HG03097 (cell line): Measurements from ENCODE around the gene TMEM45B.
"Not testable (repeated sequence)": the region's sequence is repeated elsewhere in the genome, so short reads cannot be mapped to it uniquely, and the experiment has no call there.

ENCODE experiments used
- ATAC-seq: cut with Tn5 transposase; IDR thresholded peaks from one replicate; pipeline ENCODE4 v1.9.1; 2021; ENCODE audit not compliant: unreplicated experiment, low FRiP score

The TMEM45B gene

DNA sequence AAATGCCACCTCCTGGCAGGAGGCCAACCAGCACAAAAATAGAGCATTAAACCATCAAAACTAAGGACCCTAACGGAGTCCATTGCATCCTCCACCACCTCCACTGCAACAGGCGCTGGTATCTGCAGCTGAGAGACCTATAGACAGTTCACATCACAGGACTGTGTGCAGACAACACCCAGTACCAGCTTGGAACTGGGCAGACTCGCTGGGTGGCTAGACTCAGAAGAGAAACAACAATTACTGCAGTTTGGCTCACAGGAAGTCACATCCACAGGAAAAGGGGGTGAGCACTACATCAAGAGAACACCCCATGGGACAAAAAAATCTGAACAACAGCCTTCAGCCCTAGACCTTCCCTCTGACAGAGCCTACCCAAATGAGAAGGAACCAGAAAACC, 11.6 kb upstream of the TMEM45B start:
- no peak for ATAC-seq

DNA sequence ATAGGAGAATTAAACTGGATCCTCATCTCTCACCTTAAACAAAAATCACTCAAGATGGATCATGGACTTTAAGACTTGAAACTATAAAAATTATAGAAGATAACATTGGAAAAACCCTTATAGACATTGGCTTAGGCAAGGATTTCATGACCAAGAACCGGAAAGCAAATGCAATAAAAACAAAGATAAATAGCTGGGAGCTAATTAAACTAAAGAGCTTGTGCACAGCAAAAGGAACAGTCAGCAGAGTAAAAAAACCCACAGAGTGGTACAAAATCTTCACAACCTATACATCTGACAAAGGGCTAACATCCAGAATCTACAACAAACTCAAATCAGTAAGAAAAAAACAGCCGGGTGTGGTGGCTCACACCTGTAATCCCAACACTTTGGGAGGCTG, 7.4 kb upstream of the TMEM45B start:
- not testable (repeated sequence) for ATAC-seq

DNA sequence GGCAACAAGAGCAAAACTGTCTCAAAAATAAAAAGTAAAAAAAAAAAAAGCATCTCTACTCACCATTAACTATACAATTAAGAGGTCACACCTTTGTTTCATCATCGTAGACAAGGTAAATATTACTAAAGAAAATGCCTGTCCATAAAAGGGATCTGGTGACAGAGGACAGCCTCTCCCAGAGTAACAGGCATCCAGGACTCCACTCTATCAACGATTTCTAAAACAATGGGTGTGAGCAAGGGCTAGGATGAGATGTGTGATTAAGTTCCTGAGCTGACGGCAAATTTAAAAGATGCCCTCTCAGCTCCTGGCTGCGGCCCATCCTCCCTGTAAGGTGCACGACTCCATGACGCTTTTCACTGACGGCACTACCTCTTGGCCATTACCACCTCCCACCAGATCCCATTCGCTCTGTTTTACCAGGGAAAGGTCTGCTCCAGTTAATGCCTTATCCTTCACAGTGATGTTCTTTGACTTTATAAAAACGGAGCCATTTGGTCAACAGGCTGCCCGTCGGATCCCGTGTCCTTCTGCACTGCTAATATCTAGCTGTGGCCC, 2.3 kb upstream of the TMEM45B start:
- ATAC-seq: no peak

DNA sequence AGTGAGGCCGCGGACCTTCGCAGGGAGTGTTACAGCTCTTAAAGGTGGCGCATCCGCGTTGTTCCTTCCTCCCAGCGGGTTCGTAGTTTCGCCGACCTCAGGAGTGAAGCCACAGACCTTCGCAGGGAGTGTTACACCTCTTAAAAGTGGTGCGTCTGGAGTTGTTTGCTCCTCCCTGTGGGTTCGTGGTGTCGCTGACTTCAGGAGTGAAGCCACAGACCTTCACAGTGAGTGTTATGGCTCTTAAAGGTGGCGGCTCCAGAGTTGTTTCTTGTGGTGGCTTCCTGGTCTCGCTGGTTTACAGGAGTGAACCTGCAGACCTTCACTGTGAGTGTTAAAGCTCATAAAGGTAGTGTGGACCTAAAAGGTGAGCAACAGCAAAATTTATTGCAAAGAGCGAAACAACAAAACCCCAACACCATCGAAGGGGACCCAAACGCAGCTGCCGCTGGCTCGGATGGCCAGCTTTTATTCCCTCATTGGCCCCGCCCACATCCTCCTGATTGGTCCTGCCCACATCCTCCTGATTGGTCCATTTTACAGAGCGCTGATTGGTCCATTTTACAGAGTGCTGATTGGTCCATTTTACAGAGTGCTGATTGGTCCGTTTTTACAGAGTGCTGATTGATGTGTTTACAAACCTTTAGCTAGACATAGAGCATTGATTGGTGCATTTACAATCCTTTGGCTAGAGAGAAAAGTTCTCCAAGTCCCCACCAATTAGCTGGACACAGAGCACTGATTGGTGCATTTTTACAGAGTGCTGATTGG, 1.2 kb upstream of the TMEM45B start:
- ATAC-seq: no peak

DNA sequence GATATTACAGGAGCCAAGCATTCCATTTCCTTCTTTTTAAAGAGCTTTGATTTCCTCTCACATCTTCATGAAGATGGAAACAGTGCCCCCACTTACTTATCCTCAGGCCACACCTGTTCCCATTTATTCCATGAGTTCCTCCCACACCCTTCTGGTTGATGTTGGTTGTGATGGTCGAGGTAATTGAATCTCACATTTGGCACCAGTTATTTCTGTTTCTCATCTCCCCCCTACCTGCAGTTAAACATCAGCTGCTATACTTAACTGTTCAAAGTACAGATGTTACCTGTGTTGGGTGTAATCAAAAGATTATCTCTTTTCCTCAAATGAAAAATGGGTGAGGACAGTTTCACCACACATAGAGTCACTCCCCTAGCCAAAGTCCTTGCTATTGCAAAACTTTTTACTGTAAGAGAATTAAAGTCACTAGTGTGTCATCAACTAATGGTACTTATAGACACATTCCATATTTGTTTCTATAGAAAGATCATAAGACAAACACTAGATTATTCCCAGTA, 1.9 kb downstream of the TMEM45B start:
- no peak for ATAC-seq

DNA sequence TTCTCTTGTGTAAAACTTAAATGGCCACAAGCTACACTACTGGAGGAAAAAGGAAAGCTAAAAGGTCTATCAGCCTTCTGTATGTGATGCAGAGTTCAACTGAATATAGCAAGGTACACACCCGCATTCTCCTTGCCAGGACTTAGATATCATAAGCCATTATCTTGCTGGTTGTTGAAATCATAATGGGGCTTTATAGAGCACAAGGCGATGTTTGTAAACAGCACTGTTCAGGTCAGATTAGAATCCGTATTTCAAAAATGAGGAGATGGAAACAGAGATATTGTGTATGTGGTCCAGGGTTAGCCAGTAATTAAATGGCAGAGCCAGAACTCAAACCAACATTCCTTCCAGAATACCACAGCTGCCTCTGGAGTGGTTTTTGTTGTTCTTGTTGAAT, 2.6 kb downstream of the TMEM45B start:
- ATAC-seq: not testable (repeated sequence)

DNA sequence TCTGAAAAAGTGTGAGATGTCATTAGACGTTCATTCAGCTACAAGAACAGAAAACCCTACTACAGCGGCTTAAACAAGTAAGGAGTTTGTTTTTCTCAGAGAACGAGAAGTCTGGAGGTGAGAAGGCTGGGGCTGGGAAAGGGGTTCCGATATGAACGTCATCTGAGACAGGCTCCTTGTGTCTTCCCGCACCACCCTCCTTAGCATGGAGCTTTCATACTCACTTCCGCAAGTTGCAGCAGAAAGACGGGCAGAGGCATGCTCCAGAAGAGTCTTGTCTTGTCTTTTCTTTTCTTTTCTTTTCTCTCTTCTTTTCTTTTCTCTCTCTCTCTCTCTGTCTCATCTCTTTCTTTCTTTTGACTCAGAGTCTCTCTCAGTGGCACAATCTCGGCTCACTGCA, 3.6 kb downstream of the TMEM45B start:
- ATAC-seq: no peak

DNA sequence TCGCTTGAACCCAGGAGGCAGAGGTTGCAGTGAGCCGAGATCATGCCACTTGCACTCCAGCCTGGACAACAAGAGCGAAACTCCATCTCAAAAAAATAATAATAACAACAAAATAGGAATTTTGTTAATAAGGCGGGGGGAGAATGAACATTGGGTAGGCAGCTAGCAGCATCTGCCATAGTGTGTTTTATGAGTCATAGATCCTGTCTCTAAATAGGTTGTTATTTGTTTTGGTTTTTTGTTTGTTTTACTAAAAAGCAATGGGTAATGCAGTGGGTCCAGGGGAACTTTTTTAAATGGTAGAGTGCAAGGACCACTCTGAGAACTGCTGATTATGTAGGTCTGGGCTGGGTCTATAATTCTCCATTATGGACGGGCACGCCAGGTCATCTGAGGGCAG, 4.6 kb downstream of the TMEM45B start:
- ATAC-seq: not testable (repeated sequence)

DNA sequence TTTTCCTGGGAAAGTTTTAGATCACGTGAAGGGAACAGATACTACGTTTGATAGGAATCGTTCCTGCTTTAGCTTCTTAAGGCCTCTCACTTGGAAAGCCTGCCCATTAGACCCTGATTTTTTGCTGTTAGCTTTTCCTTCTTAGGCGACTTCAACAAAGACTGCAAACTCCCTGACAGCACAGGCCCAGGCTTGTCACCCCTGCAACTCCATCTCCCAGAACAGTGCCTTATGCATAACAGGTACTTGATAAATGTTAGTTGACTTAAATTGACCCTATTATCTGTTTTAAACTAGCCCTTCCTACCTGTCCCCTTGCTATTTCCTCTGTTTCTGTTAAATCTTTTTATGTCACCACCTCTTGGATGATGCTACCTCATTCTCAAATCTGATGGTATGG, 7.6 kb downstream of the TMEM45B start:
- ATAC-seq: not testable (repeated sequence)

DNA sequence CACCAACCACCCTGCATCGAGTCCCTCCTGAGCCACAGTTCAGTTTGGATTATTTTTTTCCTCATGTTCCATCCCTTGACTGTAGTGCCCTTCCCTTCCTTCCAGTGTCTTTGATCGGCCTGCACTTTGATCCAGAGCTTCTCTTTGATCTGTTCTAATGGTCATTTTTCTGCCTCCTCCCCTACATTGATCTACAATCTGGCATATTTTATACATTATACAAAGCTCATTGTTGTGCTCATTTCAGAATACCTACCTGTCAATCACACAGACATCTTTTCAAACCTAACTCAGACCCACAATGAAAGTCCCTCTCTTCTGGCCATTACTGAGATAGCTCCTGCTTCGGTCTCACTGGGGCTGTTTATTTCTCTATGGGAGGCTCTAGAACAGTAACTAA, 8.2 kb downstream of the TMEM45B start:
- ATAC-seq: not testable (repeated sequence)

DNA sequence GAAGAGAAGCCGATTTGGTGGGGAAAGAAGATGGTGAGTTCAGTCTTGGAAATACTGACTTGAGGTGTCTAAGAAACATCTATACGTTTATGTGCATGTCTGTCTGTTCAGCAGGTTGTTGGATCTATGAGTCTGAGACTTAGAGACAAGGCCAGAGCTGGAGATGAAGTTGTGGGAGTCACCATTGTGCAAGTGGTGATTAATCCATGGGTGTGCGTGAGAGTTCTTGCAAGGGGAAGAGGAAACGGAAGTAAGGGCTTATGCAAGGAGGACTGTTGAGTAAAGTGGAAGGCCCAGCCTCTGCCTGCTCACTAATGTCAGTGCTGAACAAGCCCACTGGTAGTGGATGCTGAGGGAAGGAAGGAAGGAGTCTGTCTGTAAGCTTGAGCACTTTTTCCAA, 9.7 kb downstream of the TMEM45B start:
- no peak for ATAC-seq

DNA sequence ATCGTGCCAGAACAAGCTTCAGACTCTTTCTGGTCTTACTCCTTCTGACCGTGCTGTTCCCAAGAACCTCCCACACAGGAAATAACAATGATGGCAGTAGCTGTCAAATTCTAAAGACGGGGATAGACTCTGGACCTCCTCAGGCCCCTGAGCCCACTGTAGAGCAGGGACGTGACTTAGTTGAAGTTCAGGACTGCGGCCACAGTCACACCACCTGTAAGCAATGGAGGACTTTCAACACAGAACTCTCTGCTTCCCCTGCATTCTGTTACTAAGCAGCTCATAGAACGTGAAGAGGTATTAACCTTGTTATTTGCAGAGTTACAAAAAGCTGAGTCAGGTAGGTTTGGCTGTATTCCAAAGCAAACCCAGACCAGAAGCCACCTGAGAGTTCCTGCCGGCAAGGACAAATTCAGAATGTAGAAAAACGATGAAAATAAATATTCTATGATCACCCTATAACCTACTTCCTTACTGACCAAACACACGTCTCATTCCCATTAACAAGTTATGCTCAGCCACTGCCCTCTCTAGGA, 12.7 kb downstream of the TMEM45B start:
- no peak for ATAC-seq

DNA sequence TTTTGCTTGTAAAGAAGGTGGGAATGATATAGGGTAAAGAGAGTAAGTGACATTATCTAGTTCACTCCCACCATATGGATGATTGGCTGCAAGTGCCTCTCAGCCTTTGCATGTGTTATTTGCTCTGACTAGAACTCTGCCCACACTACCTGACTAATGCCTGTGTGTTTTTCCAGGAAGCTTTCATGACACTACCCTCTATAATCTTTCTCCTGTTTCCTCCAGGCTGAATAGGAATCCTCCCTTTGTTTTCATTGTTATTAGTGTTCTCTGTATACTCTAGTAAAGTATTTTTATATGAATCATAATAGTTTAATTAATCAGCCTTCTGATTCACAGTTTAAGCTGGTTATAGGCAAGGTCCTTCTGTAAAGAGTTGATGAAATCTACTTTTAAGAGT, 13.8 kb downstream of the TMEM45B start:
- not testable (repeated sequence) for ATAC-seq

DNA sequence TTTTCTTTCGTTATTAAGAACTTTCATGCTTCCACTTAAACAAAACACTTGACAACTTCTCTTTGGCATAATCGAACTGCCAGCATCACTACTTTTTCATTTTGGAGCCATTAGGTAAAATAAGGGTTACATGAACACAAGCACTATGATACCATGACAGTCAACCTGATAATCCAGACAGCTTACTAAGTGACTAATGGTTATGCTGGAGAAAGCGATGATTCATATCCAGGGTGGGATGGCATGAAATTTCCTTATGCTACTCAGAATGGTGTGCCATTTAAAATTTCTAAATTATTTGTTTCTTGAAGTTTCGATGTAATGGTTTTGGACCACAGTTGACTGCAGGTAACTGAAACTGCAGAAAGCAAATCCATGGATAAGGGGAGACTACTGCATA, 15.6 kb downstream of the TMEM45B start:
- ATAC-seq: not testable (repeated sequence)

DNA sequence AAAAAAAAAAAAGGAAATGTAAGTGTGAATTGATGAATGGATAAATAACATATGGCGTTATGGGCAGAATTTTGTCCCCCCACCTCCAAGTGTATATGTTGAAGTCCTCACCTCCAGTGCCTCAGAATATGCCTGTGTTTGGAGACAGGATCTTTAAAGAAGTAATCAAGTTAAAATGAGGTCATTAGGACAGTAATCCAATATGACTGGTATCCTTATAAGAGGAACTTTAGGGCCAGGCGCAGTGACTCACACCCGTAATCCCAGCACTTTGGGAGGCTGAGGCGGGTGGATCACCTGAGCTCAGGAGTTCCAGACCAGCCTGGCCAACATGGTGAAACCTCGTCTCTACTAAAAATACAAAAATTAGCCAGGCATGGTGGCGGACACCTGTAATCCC, 17.6 kb downstream of the TMEM45B start:
- ATAC-seq: not testable (repeated sequence)

DNA sequence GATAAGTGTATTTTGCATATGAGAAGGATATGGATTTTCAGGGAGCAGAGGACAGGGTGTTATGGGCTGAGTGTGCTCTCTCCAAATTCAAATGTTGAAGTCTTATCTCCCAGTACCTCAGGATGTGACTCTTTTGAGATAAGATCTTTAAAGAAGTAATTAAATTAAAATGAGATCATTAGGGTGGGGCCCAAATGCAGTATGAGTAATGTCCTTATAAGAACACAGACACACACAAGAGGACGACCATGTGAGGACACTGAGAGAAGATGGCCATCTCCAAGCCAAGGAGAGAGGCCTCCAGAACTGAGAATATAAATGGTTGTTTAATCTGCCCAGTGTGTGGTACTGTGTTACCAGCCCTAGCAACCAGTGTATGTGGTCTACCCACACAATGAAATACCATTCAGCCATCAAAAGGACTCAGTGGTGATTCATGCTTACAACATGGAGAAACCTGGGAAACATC, 20.8 kb downstream of the TMEM45B start:
- ATAC-seq: not testable (repeated sequence)

DNA sequence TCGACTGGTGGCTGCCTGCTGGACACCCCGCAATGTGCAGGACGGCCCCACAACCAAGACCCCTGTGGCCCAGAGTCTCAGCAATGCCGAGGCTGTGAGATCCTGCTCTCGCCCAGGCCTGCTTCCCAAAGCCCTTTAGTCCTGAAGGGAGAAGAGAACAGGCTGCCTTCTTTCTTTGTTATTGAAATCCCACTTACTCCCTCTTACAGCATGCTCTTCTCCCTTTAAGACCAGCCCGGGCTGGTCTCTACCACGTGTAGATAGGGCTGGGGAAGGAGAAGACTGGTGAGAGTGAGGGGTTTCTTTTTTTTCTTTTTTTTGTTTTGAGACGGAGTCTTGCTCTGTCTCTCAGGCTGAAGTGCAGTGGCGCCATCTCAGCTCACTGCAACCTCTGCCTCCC, 21.3 kb downstream of the TMEM45B start:
- no peak for ATAC-seq

DNA sequence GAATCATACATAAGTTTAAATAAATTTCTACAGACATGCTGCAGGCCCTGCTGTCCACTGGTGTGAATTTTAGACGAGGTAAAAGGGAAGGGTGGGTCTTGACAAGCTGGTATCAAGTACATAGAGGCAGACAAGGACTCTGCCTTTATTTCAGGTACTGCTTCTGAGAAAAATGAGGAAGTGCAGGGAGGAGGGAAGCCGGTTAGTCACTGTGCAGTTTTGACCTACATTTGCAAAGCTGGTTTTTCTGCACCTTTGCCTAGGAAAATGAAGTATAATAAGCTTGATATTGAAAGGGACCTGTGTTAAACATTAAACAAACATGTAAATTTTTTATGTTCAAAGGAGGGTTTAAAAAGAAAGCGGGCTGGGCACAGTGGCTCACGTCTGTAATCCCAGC, 24.6 kb downstream of the TMEM45B start:
- no peak for ATAC-seq

DNA sequence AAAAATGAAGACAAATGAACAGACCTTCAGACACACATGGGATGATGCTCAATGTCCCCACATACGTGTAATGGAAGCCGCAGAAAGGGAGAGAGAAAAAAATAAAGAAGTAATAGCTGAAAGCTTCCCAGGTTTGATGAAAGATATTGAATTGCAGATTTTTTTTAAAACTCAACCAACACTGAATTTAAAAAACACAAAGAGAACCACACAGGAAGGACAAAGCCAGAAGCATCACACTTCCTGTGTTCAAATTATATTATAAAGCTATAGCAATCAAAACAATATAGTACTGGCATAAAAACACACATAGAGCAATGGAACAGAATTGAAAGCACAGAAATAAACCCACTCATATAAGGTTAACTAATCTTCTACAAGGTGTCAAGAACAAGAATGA, 26.5 kb downstream of the TMEM45B start:
- no peak for ATAC-seq

DNA sequence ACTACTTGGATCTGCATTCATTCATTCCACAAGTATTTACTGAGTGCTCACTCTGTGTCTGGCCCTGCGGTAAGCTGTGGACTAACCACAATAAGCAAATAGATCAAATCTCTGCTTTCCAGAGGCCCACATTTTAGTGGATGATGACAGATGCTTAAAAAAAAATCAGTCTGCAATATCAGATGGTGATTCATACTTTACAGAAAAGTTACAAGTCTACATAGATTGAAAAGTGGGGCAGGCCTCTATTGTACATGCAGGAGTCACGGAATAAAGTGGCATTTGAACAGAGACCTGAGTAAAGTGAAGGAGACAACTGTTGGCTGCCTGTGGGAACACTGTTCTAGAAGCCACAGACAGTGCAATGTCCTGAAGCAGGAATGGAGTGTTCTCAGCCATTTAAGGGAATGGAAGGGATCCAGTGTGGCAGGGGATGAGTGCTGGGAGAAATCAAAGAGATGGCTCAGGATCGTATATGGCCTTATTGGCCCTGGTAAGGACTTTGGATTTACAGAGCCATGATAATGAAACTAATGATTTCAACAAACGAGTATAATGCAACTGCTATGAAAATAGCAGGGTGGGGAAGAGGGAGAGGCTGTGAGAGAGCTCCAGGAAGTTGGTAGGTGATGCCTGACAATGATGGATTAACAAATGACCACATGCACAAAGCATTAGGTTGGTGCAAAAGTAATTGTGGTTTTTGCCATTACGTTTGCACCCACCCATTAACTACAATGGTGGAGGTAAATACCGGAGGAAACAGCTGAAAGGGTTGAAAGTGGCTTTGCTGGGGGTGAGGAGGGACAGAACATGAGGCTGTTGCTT, 31.1 kb downstream of the TMEM45B start:
- no peak for ATAC-seq

DNA sequence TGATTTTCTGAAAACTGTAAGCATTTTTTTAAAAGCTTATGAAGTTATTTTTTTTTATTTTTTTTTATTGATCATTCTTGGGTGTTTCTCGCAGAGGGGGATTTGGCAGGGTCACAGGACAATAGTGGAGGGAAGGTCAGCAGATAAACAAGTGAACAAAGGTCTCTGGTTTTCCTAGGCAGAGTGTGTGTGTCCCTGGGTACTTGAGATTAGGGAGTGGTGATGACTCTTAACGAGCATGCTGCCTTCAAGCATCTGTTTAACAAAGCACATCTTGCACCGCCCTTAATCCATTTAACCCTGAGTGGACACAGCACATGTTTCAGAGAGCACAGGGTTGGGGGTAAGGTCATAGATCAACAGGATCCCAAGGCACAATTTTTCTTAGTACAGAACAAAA, 31.7 kb downstream of the TMEM45B start:
- ATAC-seq: not testable (repeated sequence)
